Breast epithelium (tissue), 4 donors: Measurements from ENCODE around the gene OTOS. TPM values are rescaled to one million over a fixed set of nuclear protein-coding genes. Genes with fewer than 3 reads are reported as not detected.

Source experiments
- DNase-seq, 2 donors: peaks; one replicate each; pipeline ENCODE4 v3.0.0-alpha.2; 2019; ENCODE audit warnings: low spot score in 2 of 2
- H3K27ac ChIP-seq, 2 donors: fragments of 200-600 bp; sonication (generic) in 1 of 2; one replicate each; pipeline ENCODE4 v1.5.1; 2016 to 2019; ENCODE audit warnings: mild to moderate bottlenecking in 1 of 2
- H3K27me3 ChIP-seq, 2 donors: fragments of 200-600 bp; sonication (generic) in 1 of 2; one replicate each; pipeline versions ENCODE4 v1.5.1 to v1.6.0; 2017 to 2019; ENCODE audit warnings: control low read depth in 1 of 2, mild to moderate bottlenecking in 1 of 2
- H3K36me3 ChIP-seq: fragments of 200-600 bp; one replicate; pipeline ENCODE4 v1.5.1; 2019
- H3K4me1 ChIP-seq, 2 donors: fragments of 200-600 bp; sonication (generic); one replicate each; pipeline ENCODE4 v1.5.1; 2016 to 2019; ENCODE audit warnings: control low read depth in 1 of 2
- H3K4me3 ChIP-seq, 3 donors: fragments of 200-600 bp; sonication (generic); 1 replicate in 2 of 3; 2 replicates in 1 of 3; pipeline ENCODE4 v1.5.1; 2016 to 2019; ENCODE audit warnings: mild to moderate bottlenecking in 3 of 3, moderate library complexity in 2 of 3
- H3K9me3 ChIP-seq, 2 donors: fragments of 200-600 bp; sonication (generic) in 1 of 2; one replicate each; pipeline ENCODE4 v1.5.1; 2016 to 2019; ENCODE audit warnings: control low read depth in 1 of 2
- CTCF ChIP-seq, 3 donors: fragments of 450-650 bp; IDR thresholded peaks; one replicate each; pipeline ENCODE4 v1.5.1; 2016 to 2017; ENCODE audit warnings: antibody characterized with exemption in 3 of 3, mild to moderate bottlenecking in 3 of 3, moderate library complexity in 3 of 3
- POLR2A ChIP-seq: fragments of 450-650 bp; IDR thresholded peaks from one replicate; pipeline ENCODE4 v1.6.1; 2016; ENCODE audit warnings: antibody characterized with exemption, mild to moderate bottlenecking, moderate library complexity
- POLR2AphosphoS5 ChIP-seq, 3 donors: sonication (generic); formaldehyde crosslinking; IDR thresholded peaks; one replicate each; pipeline ENCODE4 v1.6.1; 2017; ENCODE audit warnings: antibody characterized with exemption in 3 of 3
- intact Hi-C: fragments of 100-400 bp; cut with DNase I; formaldehyde crosslinking; loops from one replicate; pipeline ENCODE4 v1.15.1; 2023; ENCODE audit warnings: low total_unique reads
- total RNA-seq, 3 donors: library from RNA; depleted of rRNA; stranded (reverse); fragments of >200 nt; gene quantifications; one replicate each; pipeline ENCODE4 v1.1.0, GENCODE V29; 2016

OTOS gene
- total RNA-seq, 3 donors from 2014 or later, result not detected

DNA sequence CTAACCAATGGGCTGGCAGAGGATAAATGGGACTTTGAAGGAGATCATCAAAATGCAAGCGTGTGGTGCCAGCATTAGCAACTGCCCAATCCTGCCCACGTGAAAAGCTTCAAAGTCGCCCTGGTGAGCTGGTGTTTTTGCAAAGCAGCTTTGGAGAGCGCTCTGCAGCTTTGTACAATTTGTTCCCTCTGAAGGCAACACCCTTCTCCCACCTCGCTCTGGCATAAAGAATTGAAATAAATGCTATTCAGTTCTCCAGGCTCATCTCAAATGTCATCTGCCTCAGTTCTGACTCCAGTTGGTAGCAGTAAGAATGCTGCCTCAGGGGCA is 7.8 kb downstream of the OTOS start:
- intact Hi-C loops, result no loop called here
- Histone ChIP-seq H3K4me3 (no peak overlapping the region), H3K4me1 (peaks cover 4 to 14% of the 10 kb centered on the region in 2 donors), H3K27ac (no peak overlapping the region), H3K9me3 (no peaks in the 10 kb centered on the region), H3K27me3 (no peaks in the 10 kb centered on the region), H3K36me3 (no peaks in the 10 kb centered on the region)
- DNase-seq, result no peak
- TF ChIP-seq POLR2A, result no peak
- no peak for TF ChIP-seq CTCF (IDR thresholded peaks at IDR 0.05)
- TF ChIP-seq POLR2AphosphoS5 (IDR thresholded peaks at IDR 0.05), result no peak

- Histone ChIP-seq H3K27ac (no peak overlapping the region), H3K4me3 (no peak overlapping the region), H3K27me3 (no peaks in the 10 kb centered on the region), H3K9me3 (no peaks in the 10 kb centered on the region), H3K4me1 (peaks cover 4 to 14% of the 10 kb centered on the region in 2 donors), H3K36me3 (no peaks in the 10 kb centered on the region)
- DNase-seq, result peak in 1 of 2 donors; percentile 33
- TF ChIP-seq POLR2AphosphoS5 (IDR thresholded peaks at IDR 0.05) (no peak), CTCF (IDR thresholded peaks at IDR 0.05) (no peak), POLR2A (no peak)
- intact Hi-C loops, result no loop called here
Observed at GRCh38 chr2:240131941-240132650, 8.4 kb downstream of the OTOS start.

- DNase-seq, result no peak
- H3K36me3 ChIP-seq, result no peaks in the 10 kb centered on the region
- H3K27ac ChIP-seq, result no peak overlapping the region
- TF ChIP-seq CTCF (IDR thresholded peaks at IDR 0.05) (no peak), POLR2A (no peak), POLR2AphosphoS5 (IDR thresholded peaks at IDR 0.05) (no peak)
- H3K4me3 ChIP-seq, result no peak overlapping the region
- H3K27me3 ChIP-seq, result no peaks in the 10 kb centered on the region
- peaks cover 4 to 14% of the 10 kb centered on the region in 2 donors for H3K4me1 ChIP-seq
- H3K9me3 ChIP-seq, result no peaks in the 10 kb centered on the region
- intact Hi-C loops, result no loop called here
Observed at GRCh38 chr2:240131296-240131695, 9.2 kb downstream of the OTOS start.

DNA sequence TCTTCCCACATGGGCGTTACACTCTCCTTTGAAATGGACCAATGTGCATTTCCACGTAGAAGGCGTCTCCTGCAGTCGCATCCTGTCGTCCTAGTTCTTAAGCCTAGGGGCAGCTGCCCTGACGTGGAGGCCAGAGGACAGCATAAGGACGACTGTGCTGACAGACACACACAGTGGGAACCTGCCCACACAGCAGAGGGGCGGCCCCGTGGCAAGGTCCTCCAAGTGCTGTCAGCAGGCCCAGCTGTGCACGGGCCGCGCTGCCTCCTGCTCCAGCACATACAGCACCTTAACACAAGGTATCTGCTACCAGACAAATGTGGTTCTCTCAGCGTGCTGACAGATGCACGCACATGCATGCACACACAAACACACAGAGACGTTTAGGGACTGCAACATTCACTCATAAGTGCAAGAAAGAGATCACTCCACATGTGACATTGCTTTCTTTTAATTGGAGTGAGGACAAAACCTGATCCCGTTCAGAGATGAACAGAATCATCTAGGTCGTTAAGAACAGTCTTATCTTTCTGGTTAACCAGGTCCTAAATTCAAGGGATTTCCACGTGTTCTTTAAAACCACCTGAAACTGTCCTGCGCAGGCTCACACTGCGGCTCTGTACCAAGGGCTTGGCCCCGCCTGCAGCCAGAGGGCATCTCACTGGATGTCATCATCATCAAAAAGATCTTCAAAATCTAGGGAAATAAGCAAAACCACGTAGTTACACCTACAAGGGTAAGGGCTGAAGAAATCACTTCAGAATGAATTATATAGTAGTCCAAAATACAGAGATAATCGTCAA is 9.9 kb downstream of the OTOS start:
- H3K27me3 ChIP-seq, result no peaks in the 10 kb centered on the region
- TF ChIP-seq CTCF (IDR thresholded peaks at IDR 0.05) (no peak), POLR2A (no peak), POLR2AphosphoS5 (IDR thresholded peaks at IDR 0.05) (no peak)
- H3K4me1 ChIP-seq, result peaks cover 4 to 14% of the 10 kb centered on the region in 2 donors
- DNase-seq, result no peak
- intact Hi-C loops, result no loop called here
- no peak overlapping the region for H3K27ac ChIP-seq
- no peaks in the 10 kb centered on the region for H3K9me3 ChIP-seq
- H3K4me3 ChIP-seq, result no peak overlapping the region
- H3K36me3 ChIP-seq, result no peaks in the 10 kb centered on the region

DNA sequence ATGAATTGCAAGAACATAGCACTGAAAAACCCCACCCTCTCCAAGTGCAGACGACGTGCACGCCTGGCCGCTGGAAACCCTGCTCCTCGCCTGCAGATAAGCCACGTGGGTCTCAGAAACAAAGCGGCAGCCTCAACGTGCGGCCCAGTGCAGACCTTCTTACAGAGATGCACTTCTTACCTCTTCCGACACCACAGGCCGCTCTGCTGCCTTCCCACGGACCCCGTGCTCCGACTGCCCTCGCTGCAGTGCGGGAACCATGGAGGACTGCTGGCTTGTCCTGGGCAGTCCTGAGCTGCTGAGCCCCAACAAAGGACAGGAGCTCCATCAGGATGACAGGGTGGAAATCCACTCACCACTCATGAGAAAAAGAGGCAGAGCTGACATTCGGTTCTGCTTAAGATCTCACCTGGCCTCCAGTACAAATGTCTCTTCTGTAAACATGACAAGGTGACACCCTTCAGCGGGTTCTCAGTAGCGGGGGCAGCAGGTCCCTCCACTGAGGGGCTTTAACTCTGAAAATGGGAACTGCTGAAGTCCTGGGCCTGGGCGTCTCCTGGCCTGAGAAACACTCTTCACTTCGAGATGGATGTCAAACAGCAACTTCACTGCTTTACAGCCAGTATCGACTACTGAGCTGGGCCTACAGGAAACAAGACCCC is 10.6 kb downstream of the OTOS start:
- TF ChIP-seq POLR2AphosphoS5 (IDR thresholded peaks at IDR 0.05) (no peak), POLR2A (no peak), CTCF (IDR thresholded peaks at IDR 0.05) (no peak)
- H3K36me3 ChIP-seq, result no peaks in the 10 kb centered on the region
- intact Hi-C loops, result no loop called here

More for the DNA sequence above, 10.6 kb downstream of the OTOS start:
- Histone ChIP-seq H3K27me3 (no peaks in the 10 kb centered on the region), H3K27ac (no peak overlapping the region), H3K9me3 (no peaks in the 10 kb centered on the region), H3K4me1 (peaks cover 0 to 6% of the 10 kb centered on the region in 2 donors), H3K4me3 (no peak overlapping the region)
- no peak for DNase-seq
